ENCODE data around the gene TMED1.

- TF ChIP-seq POLR2A (IDR thresholded peaks at IDR 0.05) (no peak), CTCF (IDR thresholded peaks at IDR 0.05) (no peak), POLR2AphosphoS5 (IDR thresholded peaks at IDR 0.05) (no peak)
Measured at GRCh38 chr19:10842788-10843187, 6.8 kb upstream of the TMED1 start.

All from breast epithelium (tissue), 3 donors.